ENCODE data around the gene AFG1L.
"Not testable (repeated sequence)": the region's sequence is repeated elsewhere in the genome, so short reads cannot be mapped to it uniquely, and the experiment has no call there.

The AFG1L gene

DNA sequence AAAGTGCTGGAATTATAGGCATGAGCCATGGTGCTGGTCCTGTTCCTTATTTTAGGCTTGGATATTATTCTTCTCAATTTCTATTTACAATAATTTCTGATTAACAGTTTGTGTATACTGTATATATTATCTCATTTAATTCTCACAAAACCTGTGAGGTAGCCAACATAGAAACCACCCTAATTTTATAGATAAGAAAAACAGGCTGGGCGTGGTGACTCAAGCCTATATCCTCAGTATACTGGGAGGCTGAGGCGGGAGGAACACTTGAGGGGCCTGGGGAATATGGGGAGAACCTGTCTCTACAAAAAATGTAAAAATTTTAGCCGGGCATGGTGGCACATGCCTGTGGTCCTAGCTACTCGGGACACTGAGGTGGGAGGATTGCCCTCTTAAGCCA lies 3.8 kb upstream of the AFG1L start:
- TF ChIP-seq, protein P1, sequence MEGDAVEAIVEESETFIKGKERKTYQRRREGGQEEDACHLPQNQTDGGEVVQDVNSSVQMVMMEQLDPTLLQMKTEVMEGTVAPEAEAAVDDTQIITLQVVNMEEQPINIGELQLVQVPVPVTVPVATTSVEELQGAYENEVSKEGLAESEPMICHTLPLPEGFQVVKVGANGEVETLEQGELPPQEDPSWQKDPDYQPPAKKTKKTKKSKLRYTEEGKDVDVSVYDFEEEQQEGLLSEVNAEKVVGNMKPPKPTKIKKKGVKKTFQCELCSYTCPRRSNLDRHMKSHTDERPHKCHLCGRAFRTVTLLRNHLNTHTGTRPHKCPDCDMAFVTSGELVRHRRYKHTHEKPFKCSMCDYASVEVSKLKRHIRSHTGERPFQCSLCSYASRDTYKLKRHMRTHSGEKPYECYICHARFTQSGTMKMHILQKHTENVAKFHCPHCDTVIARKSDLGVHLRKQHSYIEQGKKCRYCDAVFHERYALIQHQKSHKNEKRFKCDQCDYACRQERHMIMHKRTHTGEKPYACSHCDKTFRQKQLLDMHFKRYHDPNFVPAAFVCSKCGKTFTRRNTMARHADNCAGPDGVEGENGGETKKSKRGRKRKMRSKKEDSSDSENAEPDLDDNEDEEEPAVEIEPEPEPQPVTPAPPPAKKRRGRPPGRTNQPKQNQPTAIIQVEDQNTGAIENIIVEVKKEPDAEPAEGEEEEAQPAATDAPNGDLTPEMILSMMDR (IDR thresholded peaks at IDR 0.05; ENCODE audit: insufficient read depth, low read depth, low read length, missing control alignments), result no peak
- no peak overlapping the region for H3K4me3 ChIP-seq (ENCODE audit: low read length)
- DNase-seq (ENCODE audit: low read depth), result no peak

DNA sequence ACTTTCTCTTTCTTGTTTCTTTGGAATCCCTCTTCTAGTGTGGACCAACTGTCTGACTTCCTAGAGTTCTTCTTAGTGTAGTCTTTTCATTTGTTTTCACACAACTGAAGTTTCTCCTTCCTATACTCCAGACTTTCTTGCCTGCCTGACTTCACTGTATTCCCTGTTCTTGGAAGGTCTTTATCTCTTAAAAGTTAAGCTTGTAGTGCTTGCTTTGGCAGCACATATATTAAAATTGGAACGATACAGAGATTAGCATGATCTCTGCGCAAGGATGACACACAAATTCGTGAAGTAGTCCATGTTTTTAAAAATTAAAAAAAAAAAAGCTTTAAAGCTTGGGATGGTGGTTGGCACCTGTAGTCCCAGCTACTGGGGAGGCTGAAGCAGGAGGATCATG lies 2.3 kb upstream of the AFG1L start:
- not testable (repeated sequence) for DNase-seq (ENCODE audit: low read depth); H3K4me3 ChIP-seq (ENCODE audit: low read length)

DNA sequence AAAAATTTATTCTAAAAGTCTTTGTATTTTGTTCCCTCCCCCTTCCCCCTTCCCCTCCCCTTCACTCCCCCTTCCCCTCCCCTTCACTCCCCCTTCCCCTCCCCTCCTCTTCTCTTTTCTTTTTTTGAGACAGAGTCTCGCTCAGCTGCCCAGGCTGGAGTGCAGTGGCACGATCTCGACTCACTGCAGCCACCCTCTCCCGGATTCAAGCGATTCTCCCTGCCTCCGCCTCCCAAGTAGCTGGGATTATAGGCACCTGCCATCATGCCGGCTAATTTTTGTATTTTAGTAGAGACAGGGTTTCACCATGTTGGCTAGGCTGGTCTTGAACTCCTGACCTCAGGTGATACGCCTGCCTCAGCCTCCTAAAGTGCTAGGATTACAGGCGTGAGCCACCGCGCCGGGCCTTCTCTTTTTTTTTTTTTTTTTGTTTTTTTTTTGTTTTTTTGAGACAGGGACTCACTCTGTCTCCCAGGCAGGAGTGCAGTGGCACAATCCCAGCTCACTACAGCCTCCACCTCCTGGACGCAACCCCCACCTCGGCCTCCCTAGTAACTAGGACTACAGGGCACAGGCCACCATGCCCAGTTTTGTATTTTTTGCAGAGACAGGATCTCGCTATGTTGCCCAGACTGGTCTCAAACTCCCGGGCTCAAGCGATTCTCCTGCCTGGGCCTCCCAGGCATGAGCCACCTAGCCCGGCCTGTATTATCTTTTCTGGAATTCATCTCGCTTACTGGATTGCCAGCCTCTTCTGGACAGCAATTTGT lies 1.1 kb upstream of the AFG1L start:
- peak overlapping the region; percentile 96 for H3K4me3 ChIP-seq (ENCODE audit: low read length)
- TF ChIP-seq, protein P1 (IDR thresholded peaks at IDR 0.05; ENCODE audit: insufficient read depth, low read depth, low read length, missing control alignments), result no peak
- no peak for DNase-seq (ENCODE audit: low read depth)

DNA sequence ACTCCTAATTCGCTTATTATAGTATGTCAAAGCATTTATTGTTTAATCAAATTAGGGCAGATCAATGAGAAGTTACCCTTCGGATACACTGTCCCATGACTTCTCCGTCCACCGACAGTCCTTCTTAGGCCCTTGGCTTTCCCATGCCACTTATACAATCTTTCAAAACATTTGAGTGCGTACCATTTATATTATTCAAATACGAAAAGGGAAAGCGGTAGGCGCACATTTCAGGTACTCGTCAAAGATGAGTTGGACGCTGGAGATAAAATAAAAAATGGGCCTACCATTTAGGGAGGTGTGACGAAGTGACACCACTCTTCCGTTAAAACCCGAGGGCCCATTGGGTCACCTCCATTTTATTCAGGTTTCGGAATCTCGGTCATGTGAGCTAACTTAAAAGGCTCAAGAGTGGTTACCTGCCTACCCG lies 542 bp upstream of the AFG1L start:
- H3K4me3 ChIP-seq (ENCODE audit: low read length), result peak overlapping the region; percentile 96
- DNase-seq (ENCODE audit: low read depth), result no peak
- TF ChIP-seq, protein P1 (IDR thresholded peaks at IDR 0.05; ENCODE audit: insufficient read depth, low read depth, low read length, missing control alignments), result no peak

DNA sequence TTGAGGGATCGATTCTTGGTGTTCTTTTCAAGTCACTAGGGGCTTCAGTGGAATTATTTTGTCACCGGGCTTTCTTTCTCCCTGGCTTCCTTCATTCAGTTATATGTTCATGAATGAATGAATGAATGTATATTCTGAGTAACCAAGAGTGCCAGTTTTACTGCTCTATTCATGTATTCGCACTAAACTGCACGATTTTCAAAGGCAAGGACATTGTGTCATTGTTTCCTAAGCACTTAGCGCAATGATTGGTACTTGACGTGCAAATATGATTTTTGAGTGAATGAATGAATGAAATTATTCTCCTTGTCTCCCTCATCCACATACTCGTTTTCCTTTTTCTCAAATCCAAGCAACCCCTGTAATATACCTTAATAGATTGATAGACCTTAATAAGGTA lies 822 bp downstream of the AFG1L start:
- peak overlapping the region; percentile 96 for H3K4me3 ChIP-seq (ENCODE audit: low read length)
- TF ChIP-seq, protein P1 (IDR thresholded peaks at IDR 0.05; ENCODE audit: insufficient read depth, low read depth, low read length, missing control alignments), result no peak
- no peak for DNase-seq (ENCODE audit: low read depth)

DNA sequence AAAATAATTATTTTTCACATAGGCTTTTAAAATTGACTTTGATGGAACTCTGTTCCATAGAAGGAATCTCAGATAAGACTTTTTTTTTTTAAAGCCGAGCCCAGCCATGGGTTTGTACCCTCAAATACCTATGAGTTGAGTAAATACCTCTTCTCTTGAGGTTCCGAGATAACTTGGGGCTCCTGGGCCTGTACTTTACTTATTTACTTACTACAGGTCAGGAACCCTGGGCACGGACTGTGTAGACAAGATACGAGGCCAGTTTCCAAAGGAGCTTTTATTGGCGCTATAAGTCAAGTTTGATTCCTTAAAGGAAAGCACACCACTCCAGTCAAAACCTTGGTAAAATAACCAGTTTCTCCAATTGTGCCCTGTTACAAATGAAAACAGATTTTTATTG lies 7.5 kb downstream of the AFG1L start:
- TF ChIP-seq, protein P1 (IDR thresholded peaks at IDR 0.05; ENCODE audit: insufficient read depth, low read depth, low read length, missing control alignments), result no peak
- no peak overlapping the region for H3K4me3 ChIP-seq (ENCODE audit: low read length)
- no peak for DNase-seq (ENCODE audit: low read depth)

DNA sequence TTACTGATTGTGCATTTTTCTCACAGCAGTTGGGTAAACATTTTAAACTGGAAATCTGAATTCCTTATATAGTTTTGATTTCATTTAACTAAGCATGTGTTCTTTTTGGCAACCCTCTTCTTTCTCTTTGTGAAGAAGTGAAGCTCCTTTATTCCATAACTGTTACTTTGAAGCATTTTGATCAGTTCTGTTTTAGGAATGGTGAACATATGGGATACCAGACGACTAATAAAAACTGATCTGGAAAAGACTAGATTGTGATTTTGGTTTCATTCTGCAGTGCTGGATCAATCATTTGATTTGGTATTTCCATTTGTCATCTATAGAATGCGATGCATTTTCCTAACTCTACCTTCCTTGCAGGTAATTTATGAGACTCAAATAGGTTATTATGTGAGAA lies 9.8 kb downstream of the AFG1L start:
- TF ChIP-seq, protein P1 (IDR thresholded peaks at IDR 0.05; ENCODE audit: insufficient read depth, low read depth, low read length, missing control alignments), result no peak
- DNase-seq (ENCODE audit: low read depth), result no peak
- no peak overlapping the region for H3K4me3 ChIP-seq (ENCODE audit: low read length)

DNA sequence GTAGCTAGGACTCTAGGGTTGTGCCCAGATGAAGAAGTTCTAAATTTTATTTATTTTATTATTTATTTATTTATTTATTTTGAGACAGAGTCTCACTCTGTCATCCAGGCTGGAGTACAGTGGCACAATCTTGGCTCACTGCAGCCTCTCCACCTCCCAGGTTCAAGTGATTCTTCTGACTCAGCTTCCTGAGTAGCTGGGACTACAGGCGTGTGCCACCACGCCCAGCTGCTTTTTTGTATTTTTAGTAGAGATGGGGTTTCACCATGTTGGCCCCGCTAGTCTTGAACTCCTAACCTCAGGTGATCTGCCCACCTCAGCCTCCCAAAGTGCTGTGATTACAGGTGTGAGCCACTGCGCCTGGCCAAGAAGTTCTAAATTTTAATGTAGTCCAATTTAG lies 13.8 kb downstream of the AFG1L start:
- peak; percentile 48 for DNase-seq (ENCODE audit: low read depth)
- not testable (repeated sequence) for H3K4me3 ChIP-seq (ENCODE audit: low read length)

All from epithelial cell of esophagus (primary cell).